B cell (primary cell): ENCODE results near the gene IFT43. TPM values are rescaled to one million over a fixed set of nuclear protein-coding genes. Genes with fewer than 3 reads are reported as not detected.

Source experiments
- ATAC-seq: fragments of 200-7000 bp; cut with Tn5 transposase; one replicate; pipeline ENCODE4 v1.10.0; 2021; ENCODE audit warnings: low read depth, mild to moderate bottlenecking, moderate number of reproducible peaks, moderate library complexity
- CTCF ChIA-PET: fragments of 350-600 bp; sonication (Branson Sonifier 250); formaldehyde crosslinking; loops from one replicate; lab custom pipeline; 2021; ENCODE audit warnings: antibody characterized with exemption, inconsistent platforms; lab: Charles Lee
- POLR2A ChIA-PET: fragments of 350-600 bp; sonication (Branson Sonifier 250); formaldehyde crosslinking; loops from one replicate; lab custom pipeline; 2021; ENCODE audit warnings: antibody characterized with exemption; lab: Charles Lee
- DNase-seq: peaks from one replicate; pipeline ENCODE4 v3.0.0; 2013
- H2AFZ ChIP-seq: 2 replicates; pipeline ENCODE4 v1.6.1; 2012; ENCODE audit warnings: mild to moderate bottlenecking, low read depth, low read length; ENCODE audit not compliant: insufficient read depth, poor library complexity, severe bottlenecking
- H3K27ac ChIP-seq, 2 donors: 1 replicate in 1 of 2; 2 replicates in 1 of 2; pipeline ENCODE4 v1.5.1; 2012 to 2013; ENCODE audit warnings: low read length in 2 of 2, mild to moderate bottlenecking in 2 of 2, moderate library complexity in 1 of 2
- H3K27me3 ChIP-seq, 4 experiments: fragments of 200-600 bp in 1 of 4; sonication (generic) in 1 of 4; replicated peaks in 1 of 4; 1 replicate in 2 of 4; 2 replicates in 2 of 4; pipeline versions ENCODE4 v1.6.1 to v1.7.0; 2013 to 2016; ENCODE audit warnings: low read length in 3 of 4, mild to moderate bottlenecking in 2 of 4, mixed read lengths in 1 of 4, moderate library complexity in 1 of 4; ENCODE audit not compliant: insufficient read depth in 4 of 4, control insufficient read depth in 3 of 4; ENCODE audit errors: control extremely low read depth in 1 of 4
- H3K36me3 ChIP-seq, 2 experiments: replicated peaks in 1 of 2; 1 replicate in 1 of 2; 2 replicates in 1 of 2; pipeline versions ENCODE4 v1.6.1 to v1.7.1; 2013; ENCODE audit warnings: low read length in 1 of 2; ENCODE audit not compliant: insufficient read depth in 2 of 2, control insufficient read depth in 1 of 2; ENCODE audit errors: control extremely low read depth in 1 of 2, extremely low read depth in 1 of 2
- H3K4me1 ChIP-seq, 2 donors: fragments of 200-600 bp in 1 of 2; sonication (generic) in 1 of 2; 1 replicate in 1 of 2; 2 replicates in 1 of 2; pipeline versions ENCODE4 v1.5.1 to v1.6.1; 2013 to 2017; ENCODE audit warnings: low read length in 2 of 2; ENCODE audit not compliant: control insufficient read depth in 2 of 2, insufficient read depth in 2 of 2
- H3K4me2 ChIP-seq: replicated peaks from 2 replicates; pipeline ENCODE3; 2012; ENCODE audit warnings: mild to moderate bottlenecking, low read depth, low read length; ENCODE audit not compliant: poor library complexity, severe bottlenecking
- H3K4me3 ChIP-seq, 5 experiments: fragments of 200-600 bp in 1 of 5; sonication (generic) in 1 of 5; 1 replicate in 3 of 5; 2 replicates in 2 of 5; pipeline versions ENCODE4 v1.5.1 to v1.7.0; 2011 to 2016; ENCODE audit warnings: low read length in 4 of 5, mild to moderate bottlenecking in 4 of 5, low read depth in 2 of 5, control low read depth in 1 of 5, moderate library complexity in 1 of 5; ENCODE audit not compliant: insufficient read depth in 1 of 5; ENCODE audit errors: control extremely low read depth in 1 of 5, extremely low read depth in 1 of 5
- H3K79me2 ChIP-seq: fragments of 200-600 bp; sonication (generic); one replicate; pipeline ENCODE4 v1.6.0; 2016; ENCODE audit warnings: low read length; ENCODE audit not compliant: control insufficient read depth, insufficient read depth
- H3K9ac ChIP-seq: fragments of 200-600 bp; sonication (generic); 2 replicates; pipeline ENCODE4 v1.6.1; 2017; ENCODE audit warnings: mild to moderate bottlenecking, low read length, moderate library complexity
- H3K9me3 ChIP-seq, 3 donors: one replicate each; pipeline versions ENCODE4 v1.6.1 to v1.7.1; 2013; ENCODE audit warnings: low read length in 2 of 3; ENCODE audit not compliant: control insufficient read depth in 2 of 3, insufficient read depth in 1 of 3; ENCODE audit errors: control extremely low read depth in 1 of 3
- H4K20me1 ChIP-seq: 2 replicates; pipeline ENCODE4 v1.6.0; 2012; ENCODE audit warnings: mild to moderate bottlenecking, low read length; ENCODE audit not compliant: insufficient read depth, control insufficient read depth, poor library complexity, severe bottlenecking
- H3K27ac Mint-ChIP-seq: one replicate; pipeline ENCODE4 v1.8.0; 2021; ENCODE audit warnings: mixed read lengths
- H3K27me3 Mint-ChIP-seq: one replicate; pipeline ENCODE4 v1.8.0; 2021; ENCODE audit warnings: mixed read lengths
- H3K4me1 Mint-ChIP-seq: one replicate; pipeline ENCODE4 v1.8.0; 2021; ENCODE audit warnings: mixed read lengths
- H3K4me3 Mint-ChIP-seq: one replicate; pipeline ENCODE4 v1.8.0; 2021; ENCODE audit warnings: mixed read lengths
- H3K9me3 Mint-ChIP-seq: one replicate; pipeline ENCODE4 v1.8.0; 2022; ENCODE audit warnings: mixed read lengths; ENCODE audit not compliant: insufficient read depth
- CTCF ChIP-seq: fragments of 200-600 bp; IDR thresholded peaks from one replicate; pipeline ENCODE4 v1.8.0; 2022; ENCODE audit warnings: antibody characterized with exemption, mild to moderate bottlenecking
- EZH2 ChIP-seq: IDR thresholded peaks from 2 replicates; pipeline ENCODE4 v1.6.1; 2012; ENCODE audit warnings: borderline replicate concordance, low read depth, mild to moderate bottlenecking, moderate library complexity, low read length; ENCODE audit not compliant: insufficient read depth, poor library complexity, severe bottlenecking
- WGBS: methylation state at CpG from one replicate; pipeline ENCODE4 v1.1.5; 2013; ENCODE audit warnings: missing lambda C conversion rate; ENCODE audit not compliant: insufficient coverage; 5-methylcytosine and 5-hydroxymethylcytosine counted together
- intact Hi-C: fragments of 100-400 bp; cut with micrococcal nuclease; formaldehyde crosslinking; loops from one replicate; pipeline ENCODE4 v1.10.0; 2022
- polyA plus RNA-seq: library from polyadenylated mRNA; depleted of rRNA; stranded (reverse); fragments of >200 nt; gene quantifications from 2 replicates; pipeline ENCODE4 v1.2.3, GENCODE V29; 2012
- total RNA-seq, 2 donors: library from RNA; stranded (reverse); fragments of 120-200 nt in 1 of 2; gene quantifications; 1 replicate in 1 of 2; 2 replicates in 1 of 2; pipeline versions ENCODE4 v1.2.3 to v1.2.4, GENCODE V29; 2013 to 2022

The IFT43 gene
- total and polyA plus RNA-seq, 2 donors (not counting 1 experiment from before 2014, with no cell fraction given), result 14.7 to 21.5 TPM

GRCh38 chr14:75971509-75971908, 14.1 kb upstream of the IFT43 start:
- Histone ChIP-seq H3K9me3 (no peaks in the 10 kb centered on the region), H3K4me3 (no peak overlapping the region), H3K4me2 (no peak overlapping the region), H3K79me2 (no peaks in the 10 kb centered on the region), H2AFZ (no peak overlapping the region), H3K27me3 (no peaks in the 10 kb centered on the region), H4K20me1 (no peaks in the 10 kb centered on the region), H3K27ac (no peak overlapping the region), H3K9ac (no peak overlapping the region), H3K36me3 (peaks cover 0 to 3% of the 10 kb centered on the region in 2 experiments), H3K4me1 (peaks cover 4% of the 10 kb centered on the region in 2 donors)
- ChIA-PET CTCF (interaction anchor here (1.3 to 2.2 kb wide), 3 partner anchors 8 to 65 kb away, joined by 3 to 11 read pairs (median 4); no protein-coding TSS in a partner anchor), POLR2A (no interaction called here)
- ATAC-seq (no peak), DNase-seq (no peak)
- WGBS, result 97% methylated on average over 15 of the region's 15 CpGs
- Mint-ChIP-seq H3K27me3 (no peaks in the 10 kb centered on the region), H3K4me1 (peaks cover 12% of the 10 kb centered on the region), H3K4me3 (no peak overlapping the region), H3K27ac (no peak overlapping the region), H3K9me3 (no peaks in the 10 kb centered on the region)
- intact Hi-C loops, result no loop called here
- TF ChIP-seq CTCF (no peak), EZH2 (no peak)

- H3K79me2 ChIP-seq, result no peaks in the 10 kb centered on the region
- TF ChIP-seq CTCF, result no peak
- no peak for TF ChIP-seq EZH2
- intact Hi-C loops, result no loop called here
- H3K4me2 ChIP-seq, result no peak overlapping the region
- H3K9me3 ChIP-seq, result no peaks in the 10 kb centered on the region
- no peaks in the 10 kb centered on the region for H3K27me3 ChIP-seq
- Mint-ChIP-seq H3K9me3 (no peaks in the 10 kb centered on the region), H3K27ac (no peak overlapping the region), H3K4me3 (no peak overlapping the region), H3K27me3 (no peaks in the 10 kb centered on the region), H3K4me1 (peaks cover 26% of the 10 kb centered on the region)
- H3K36me3 ChIP-seq, result no peaks in the 10 kb centered on the region
- ChIA-PET CTCF (interaction anchor here (1.0 to 15.2 kb wide), 4 partner anchors 10 to 67 kb away, joined by 3 to 376 read pairs (median 3); no protein-coding TSS in a partner anchor), POLR2A (no interaction called here)
- H3K4me1 ChIP-seq, result peaks cover 14 to 18% of the 10 kb centered on the region in 2 donors
- no peak overlapping the region for H3K4me3 ChIP-seq
- no peak overlapping the region for H3K27ac ChIP-seq
- ATAC-seq, result no peak
- 68% methylated on average over 6 of the region's 7 CpGs for WGBS
- no peak overlapping the region for H2AFZ ChIP-seq
- H4K20me1 ChIP-seq, result no peaks in the 10 kb centered on the region
- no peak for DNase-seq
- no peak overlapping the region for H3K9ac ChIP-seq
These were observed 12.7 kb upstream of the IFT43 start for GRCh38 chr14:75972801-75973421.
